Measurements from ENCODE around the gene SERTAD1.
A peak's percentile ranks its signal among the peaks of the same experiment; 100 is the strongest.
"Not testable (repeated sequence)": the region's sequence is repeated elsewhere in the genome, so short reads cannot be mapped to it uniquely, and the experiment has no call there.

The SERTAD1 gene

GRCh38 chr19:40425450-40426287, at the start of gene SERTAD1:
Gene SERTAD1 (minus strand): TSS chr19:40425992. CDS start chr19:40423546, 2,446 bp downstream.
- DNase-seq = peak; percentile 100

- no peak for DNase-seq
Observed at GRCh38 chr19:40474737-40475136, 48.9 kb upstream of the SERTAD1 start.

- no peak for DNase-seq
Observed at GRCh38 chr19:40472516-40472915, 46.7 kb upstream of the SERTAD1 start.

- no peak for DNase-seq
Observed at GRCh38 chr19:40471111-40471510, 45.3 kb upstream of the SERTAD1 start.

- no peak for DNase-seq
Observed at GRCh38 chr19:40469011-40469410, 43.2 kb upstream of the SERTAD1 start.

- peak in 1 of 2 experiments; percentile 28 for DNase-seq
Observed at GRCh38 chr19:40466985-40467734, 41.4 kb upstream of the SERTAD1 start, which contains the start of gene SPTBN4. Gene SPTBN4 (plus strand): TSS chr19:40467001. CDS start chr19:40472622, 5,621 bp downstream.

GRCh38 chr19:40466219-40466984, 40.6 kb upstream of the SERTAD1 start:
- no peak for DNase-seq

- DNase-seq = peak; percentile 100
Observed at GRCh38 chr19:40465557-40466218, 39.9 kb upstream of the SERTAD1 start, which contains the start of gene BLVRB. Gene BLVRB (minus strand): TSS chr19:40465745. CDS start chr19:40465688, 57 bp downstream.

GRCh38 chr19:40465025-40465556, 39.3 kb upstream of the SERTAD1 start:
- DNase-seq = no peak

- peak; percentile 84 to 89 for DNase-seq
Observed at GRCh38 chr19:40464059-40465024, 38.5 kb upstream of the SERTAD1 start.

GRCh38 chr19:40463587-40464037, 37.8 kb upstream of the SERTAD1 start:
- DNase-seq = not testable (repeated sequence)

GRCh38 chr19:40461669-40462221, 36.0 kb upstream of the SERTAD1 start:
- no peak for DNase-seq

GRCh38 chr19:40460185-40460584, 34.4 kb upstream of the SERTAD1 start:
- no peak for DNase-seq

- no peak for DNase-seq
Observed at GRCh38 chr19:40458597-40458974, 32.8 kb upstream of the SERTAD1 start.

GRCh38 chr19:40457953-40458596, 32.3 kb upstream of the SERTAD1 start:
- DNase-seq = no peak

- DNase-seq = no peak
Observed at GRCh38 chr19:40457048-40457447, 31.3 kb upstream of the SERTAD1 start.

- DNase-seq = not testable (repeated sequence)
Observed at GRCh38 chr19:40453943-40454342, 28.2 kb upstream of the SERTAD1 start.

- no peak for DNase-seq
Observed at GRCh38 chr19:40453151-40453735, 27.5 kb upstream of the SERTAD1 start.

GRCh38 chr19:40452016-40452415, 26.2 kb upstream of the SERTAD1 start:
- DNase-seq = no peak
